OCI-LY1 (cell line): Measurements from ENCODE around the gene CNTNAP5.

ENCODE experiments used
- H2AFZ ChIP-seq: fragments of 200-600 bp; sonication (generic), shearing (Covaris generic); 2 replicates; pipeline ENCODE4 v1.6.0; 2014; ENCODE audit warnings: antibody characterized with exemption, mild to moderate bottlenecking, low read length
- H3F3A ChIP-seq: fragments of 200-600 bp; sonication (generic), shearing (Covaris generic); 2 replicates; pipeline ENCODE4 v1.6.0; 2014; ENCODE audit warnings: mild to moderate bottlenecking, antibody characterized with exemption, low read length, moderate library complexity; ENCODE audit not compliant: insufficient read depth
- H3K27ac ChIP-seq: fragments of 200-600 bp; sonication (generic); 2 replicates; pipeline ENCODE4 v1.5.1; 2014; ENCODE audit warnings: low read length, mixed run types, mild to moderate bottlenecking, low read depth; ENCODE audit not compliant: poor library complexity, severe bottlenecking
- H3K27me3 ChIP-seq: fragments of 200-600 bp; sonication (generic); 2 replicates; pipeline ENCODE4 v1.6.0; 2014; ENCODE audit warnings: antibody characterized with exemption, mild to moderate bottlenecking, low read length, moderate library complexity; ENCODE audit not compliant: insufficient read depth
- H3K36me3 ChIP-seq: fragments of 200-600 bp; sonication (generic); 2 replicates; pipeline ENCODE4 v1.6.1; 2014; ENCODE audit warnings: mild to moderate bottlenecking, antibody characterized with exemption, low read length, moderate library complexity, mixed read lengths; ENCODE audit not compliant: insufficient read depth
- H3K4me1 ChIP-seq: fragments of 200-600 bp; sonication (generic); 2 replicates; pipeline ENCODE4 v1.5.1; 2014; ENCODE audit warnings: mild to moderate bottlenecking, low read length, moderate library complexity; ENCODE audit not compliant: insufficient read depth, severe bottlenecking
- H3K4me2 ChIP-seq: fragments of 200-600 bp; sonication (generic), shearing (Covaris generic); 2 replicates; pipeline ENCODE4 v1.6.1; 2014; ENCODE audit warnings: low read length
- H3K4me3 ChIP-seq: fragments of 200-600 bp; sonication (generic); 2 replicates; pipeline ENCODE4 v1.5.1; 2014; ENCODE audit warnings: low read length, low read depth, mild to moderate bottlenecking, mixed read lengths; ENCODE audit not compliant: poor library complexity, severe bottlenecking
- H3K79me2 ChIP-seq: fragments of 200-600 bp; shearing (Covaris generic); 2 replicates; pipeline ENCODE4 v1.6.1; 2016; ENCODE audit warnings: mixed run types, low read length, mixed read lengths; ENCODE audit not compliant: insufficient read depth
- H3K9ac ChIP-seq: fragments of 200-600 bp; sonication (generic), shearing (Covaris generic); 2 replicates; pipeline ENCODE4 v1.6.1; 2014; ENCODE audit warnings: mild to moderate bottlenecking, low read length, mixed read lengths
- H3K9me2 ChIP-seq: fragments of 200-600 bp; sonication (generic), shearing (Covaris generic); 2 replicates; pipeline ENCODE4 v1.6.1; 2014; ENCODE audit warnings: low read depth, mild to moderate bottlenecking, low read length, mixed read lengths
- H3K9me3 ChIP-seq: fragments of 200-600 bp; shearing (Covaris generic); 2 replicates; pipeline ENCODE4 v1.6.1; 2014; ENCODE audit warnings: low read length, mixed read lengths
- H4K20me1 ChIP-seq: fragments of 200-600 bp; sonication (generic), shearing (Covaris generic); 2 replicates; pipeline ENCODE4 v1.6.0; 2016; ENCODE audit warnings: mild to moderate bottlenecking, low read length; ENCODE audit not compliant: insufficient read depth
- CTCF ChIP-seq: fragments of 200-600 bp; sonication (generic), shearing (Covaris generic); IDR thresholded peaks from 2 replicates; pipeline ENCODE4 v1.5.1; 2017; ENCODE audit warnings: mild to moderate bottlenecking, antibody characterized with exemption, low read length, moderate library complexity, mixed read lengths
- EZH2 ChIP-seq: fragments of 200-600 bp; sonication (generic), shearing (Covaris generic); IDR thresholded peaks from 2 replicates; pipeline ENCODE4 v1.8.0; 2017; ENCODE audit warnings: borderline replicate concordance, mixed run types, mild to moderate bottlenecking, antibody characterized with exemption, low read length, moderate library complexity, mixed read lengths

Gene CNTNAP5

DNA sequence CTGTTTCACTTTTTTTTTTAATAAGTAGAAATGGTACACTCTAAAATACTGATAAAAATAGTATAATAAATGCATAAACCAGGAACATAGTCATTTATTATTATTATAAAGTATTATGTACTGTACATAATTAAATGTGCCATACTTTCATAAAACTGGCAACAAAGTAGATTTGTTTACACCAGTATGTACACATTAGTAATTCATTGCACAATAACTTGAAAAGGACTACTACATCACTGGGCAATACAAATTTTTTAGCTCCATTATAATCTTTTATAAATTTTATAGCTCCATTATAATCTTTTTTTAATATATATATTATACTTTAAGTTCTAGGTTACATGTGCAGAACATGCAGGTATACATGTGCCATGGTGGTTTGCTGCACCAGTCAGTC lies 636.5 kb downstream of the CNTNAP5 start:
- no peaks in the 10 kb centered on the region for H4K20me1 ChIP-seq
- no peaks in the 10 kb centered on the region for H3K79me2 ChIP-seq
- H3F3A ChIP-seq, result no peaks in the 10 kb centered on the region
- no peaks in the 10 kb centered on the region for H3K9me2 ChIP-seq
- TF ChIP-seq EZH2, result no peak
- TF ChIP-seq CTCF, result no peak
- H3K9ac ChIP-seq, result no peak overlapping the region
- H3K4me3 ChIP-seq, result no peak overlapping the region
- H3K36me3 ChIP-seq, result no peaks in the 10 kb centered on the region
- H3K27ac ChIP-seq, result no peak overlapping the region
- H3K9me3 ChIP-seq, result no peaks in the 10 kb centered on the region
- no peak overlapping the region for H2AFZ ChIP-seq
- no peak overlapping the region for H3K4me2 ChIP-seq
- H3K27me3 ChIP-seq, result no peaks in the 10 kb centered on the region
- H3K4me1 ChIP-seq, result no peaks in the 10 kb centered on the region

DNA sequence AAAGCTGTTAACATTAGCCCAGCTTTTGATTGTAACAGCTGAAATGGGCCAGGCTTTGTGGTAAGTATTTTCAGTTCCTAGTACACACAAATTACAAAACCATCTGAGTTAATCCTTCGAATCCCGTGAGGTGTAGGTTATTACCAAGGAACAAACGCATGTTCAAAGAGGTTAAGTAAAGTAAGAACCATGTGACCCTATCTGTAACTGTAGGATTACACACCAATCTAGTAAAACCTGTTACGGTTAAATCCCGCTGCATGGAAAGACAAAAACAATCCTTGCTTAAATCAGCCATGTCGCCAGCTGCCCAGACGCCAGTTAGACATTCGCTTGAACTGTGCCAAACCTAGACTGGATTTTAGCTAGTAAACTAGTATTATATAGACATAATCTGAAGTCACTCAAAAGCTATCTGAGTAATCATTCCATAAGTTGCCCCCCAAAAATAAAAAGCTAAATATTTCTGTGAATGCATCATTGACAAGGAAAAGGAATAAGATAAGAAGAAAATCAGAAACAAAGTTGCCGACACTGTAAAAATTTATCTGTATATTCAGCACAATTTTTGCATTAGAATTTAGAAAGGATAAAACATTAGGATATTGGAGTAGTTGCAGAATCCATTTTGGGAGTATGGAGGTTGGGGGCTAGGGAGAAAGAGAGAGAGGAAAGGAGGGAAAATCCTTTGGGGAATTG lies 638.0 kb downstream of the CNTNAP5 start:
- Histone ChIP-seq H3K9me2 (no peaks in the 10 kb centered on the region), H4K20me1 (no peaks in the 10 kb centered on the region), H3K9me3 (no peaks in the 10 kb centered on the region), H3K27me3 (no peaks in the 10 kb centered on the region), H3K4me2 (no peak overlapping the region), H3K4me3 (no peak overlapping the region), H3K79me2 (no peaks in the 10 kb centered on the region), H3K36me3 (no peaks in the 10 kb centered on the region), H3F3A (no peaks in the 10 kb centered on the region), H3K27ac (no peak overlapping the region), H3K9ac (no peak overlapping the region), H3K4me1 (no peaks in the 10 kb centered on the region), H2AFZ (no peak overlapping the region)
- TF ChIP-seq EZH2 (no peak), CTCF (no peak)

DNA sequence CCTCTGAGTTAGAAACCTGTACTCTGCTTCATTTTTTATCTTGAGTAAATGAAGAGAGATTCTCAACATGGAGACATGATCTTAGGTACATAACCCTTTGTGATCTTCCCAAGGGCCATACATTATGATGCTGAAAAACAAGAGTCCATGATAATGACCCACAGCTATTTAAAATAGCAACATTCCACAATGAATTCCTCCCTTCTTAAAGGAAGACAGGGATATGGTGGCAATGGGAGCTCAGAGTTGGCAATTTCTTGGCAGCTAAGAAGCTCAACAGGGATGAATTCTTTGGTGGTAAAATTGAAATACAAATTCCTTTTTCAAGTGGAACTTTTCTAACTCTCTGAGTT lies 638.5 kb downstream of the CNTNAP5 start:
- H3K4me3 ChIP-seq, result no peak overlapping the region
- H3K4me1 ChIP-seq, result no peaks in the 10 kb centered on the region
- H3K9me2 ChIP-seq, result no peaks in the 10 kb centered on the region
- H3K27ac ChIP-seq, result no peak overlapping the region
- H3K27me3 ChIP-seq, result no peaks in the 10 kb centered on the region
- H3F3A ChIP-seq, result no peaks in the 10 kb centered on the region
- no peaks in the 10 kb centered on the region for H3K79me2 ChIP-seq
- no peak overlapping the region for H2AFZ ChIP-seq
- H3K36me3 ChIP-seq, result no peaks in the 10 kb centered on the region
- H3K9ac ChIP-seq, result no peak overlapping the region
- H3K4me2 ChIP-seq, result no peak overlapping the region
- no peaks in the 10 kb centered on the region for H4K20me1 ChIP-seq
- no peaks in the 10 kb centered on the region for H3K9me3 ChIP-seq
- no peak for TF ChIP-seq EZH2
- TF ChIP-seq CTCF, result no peak
